Activated naive CD4-positive, alpha-beta T cell treated with anti-CD3 and anti-CD28 coated beads, Interleukin-2, amount 10 ng/mL, durations not matched to agents 7 days and 5 days (primary cell): Measurements from ENCODE around the gene GIT1.

ENCODE experiments used
- CTCF ChIA-PET: fragments of 350-600 bp; sonication (Branson Sonifier 250); formaldehyde crosslinking; loops from one replicate; lab custom pipeline; 2021; ENCODE audit warnings: antibody characterized with exemption; lab: Charles Lee
- DNase-seq: peaks from one replicate; pipeline ENCODE4 v3.0.0-alpha.2; 2020
- H3K27ac Mint-ChIP-seq: one replicate; pipeline ENCODE4 v1.8.0; 2021; ENCODE audit warnings: mild to moderate bottlenecking, moderate library complexity, mixed read lengths
- H3K27me3 Mint-ChIP-seq: one replicate; pipeline ENCODE4 v1.8.0; 2021; ENCODE audit warnings: mild to moderate bottlenecking, mixed read lengths
- H3K36me3 Mint-ChIP-seq: one replicate; pipeline ENCODE4 v1.8.0; 2021; ENCODE audit warnings: mixed read lengths
- H3K4me1 Mint-ChIP-seq: one replicate; pipeline ENCODE4 v1.8.0; 2021; ENCODE audit warnings: mixed read lengths
- H3K4me3 Mint-ChIP-seq: one replicate; pipeline ENCODE4 v1.8.0; 2021; ENCODE audit warnings: mild to moderate bottlenecking, moderate library complexity, mixed read lengths
- H3K9me3 Mint-ChIP-seq: one replicate; pipeline ENCODE4 v1.8.0; 2021; ENCODE audit warnings: mixed read lengths

GIT1 gene

DNA sequence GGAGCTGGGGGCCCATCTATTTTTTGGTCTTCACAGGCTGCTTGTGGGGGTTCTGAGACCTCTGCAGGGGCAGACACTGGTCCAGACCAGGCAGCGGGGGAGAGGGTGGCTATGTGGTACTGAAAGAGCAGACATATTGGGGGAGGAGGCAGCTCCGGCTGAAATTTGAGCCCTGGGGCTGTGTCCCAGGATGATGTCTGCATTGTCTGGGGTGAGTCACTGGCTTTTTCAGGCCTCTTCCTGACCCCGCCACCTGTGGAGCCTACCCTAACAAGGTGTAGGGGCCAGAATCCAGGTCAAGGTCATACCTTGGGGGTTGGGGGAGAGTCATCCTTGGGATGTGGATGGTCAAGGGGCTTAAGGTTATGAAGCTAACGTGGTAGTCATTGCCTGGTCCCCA is 30.8 kb upstream of the GIT1 start:
- Mint-ChIP-seq H3K9me3 (no peaks in the 10 kb centered on the region), H3K4me3 (no peak overlapping the region), H3K36me3 (peaks cover 3% of the 10 kb centered on the region), H3K27me3 (peaks cover 53% of the 10 kb centered on the region), H3K27ac (no peak overlapping the region), H3K4me1 (peaks cover 71% of the 10 kb centered on the region)
- CTCF ChIA-PET: interaction anchor here (0.6 to 6.5 kb wide), 3 partner anchors 28 to 311 kb away, joined by 3 to 47 read pairs (median 3); partner anchors contain the start of gene ANKRD13B
- no peak for DNase-seq

DNA sequence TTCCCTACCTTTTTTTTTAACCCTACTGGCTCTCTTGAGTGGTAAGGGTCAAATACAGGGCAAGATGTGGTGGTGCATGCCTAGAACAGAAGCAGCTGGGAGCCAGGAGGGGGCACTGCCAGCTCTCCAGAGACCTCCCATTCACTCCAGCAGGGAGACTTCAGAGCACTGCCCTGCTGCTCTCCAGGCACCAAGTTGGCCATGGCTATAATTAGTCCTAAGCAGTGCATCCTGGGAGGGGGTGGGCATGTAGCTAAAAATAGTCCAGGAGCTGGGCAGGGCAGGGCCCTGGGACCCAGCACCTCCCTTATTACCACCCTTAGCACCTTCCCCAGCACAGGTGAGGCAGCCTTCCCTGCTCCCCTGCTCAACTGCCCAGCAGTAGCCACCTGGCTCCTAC is 29.8 kb upstream of the GIT1 start:
- DNase-seq: no peak
- CTCF ChIA-PET: interaction anchor here (1.0 to 6.5 kb wide), 5 partner anchors 27 to 312 kb away, joined by 3 to 47 read pairs (median 7); partner anchors contain the start of genes ANKRD13B and SSH2
- Mint-ChIP-seq H3K27ac (no peak overlapping the region), H3K4me3 (no peak overlapping the region), H3K4me1 (peaks cover 71% of the 10 kb centered on the region), H3K36me3 (no peaks in the 10 kb centered on the region), H3K27me3 (peaks cover 60% of the 10 kb centered on the region), H3K9me3 (no peaks in the 10 kb centered on the region)

GRCh38 chr17:29618272-29619065 is 29.0 kb upstream of the GIT1 start:
- H3K9me3 Mint-ChIP-seq: no peaks in the 10 kb centered on the region
- H3K4me3 Mint-ChIP-seq: peak overlapping the region; percentile 81
- H3K27ac Mint-ChIP-seq: peak overlapping the region; percentile 84
- CTCF ChIA-PET: interaction anchor here (0.6 to 6.5 kb wide), 29 partner anchors 10 to 475 kb away, joined by 3 to 47 read pairs (median 8); partner anchors contain the start of genes ABHD15, ANKRD13B, GIT1 and SSH2
- H3K36me3 Mint-ChIP-seq: no peaks in the 10 kb centered on the region
- peaks cover 60% of the 10 kb centered on the region for H3K27me3 Mint-ChIP-seq
- peaks cover 69% of the 10 kb centered on the region for H3K4me1 Mint-ChIP-seq
- DNase-seq: no peak

DNA sequence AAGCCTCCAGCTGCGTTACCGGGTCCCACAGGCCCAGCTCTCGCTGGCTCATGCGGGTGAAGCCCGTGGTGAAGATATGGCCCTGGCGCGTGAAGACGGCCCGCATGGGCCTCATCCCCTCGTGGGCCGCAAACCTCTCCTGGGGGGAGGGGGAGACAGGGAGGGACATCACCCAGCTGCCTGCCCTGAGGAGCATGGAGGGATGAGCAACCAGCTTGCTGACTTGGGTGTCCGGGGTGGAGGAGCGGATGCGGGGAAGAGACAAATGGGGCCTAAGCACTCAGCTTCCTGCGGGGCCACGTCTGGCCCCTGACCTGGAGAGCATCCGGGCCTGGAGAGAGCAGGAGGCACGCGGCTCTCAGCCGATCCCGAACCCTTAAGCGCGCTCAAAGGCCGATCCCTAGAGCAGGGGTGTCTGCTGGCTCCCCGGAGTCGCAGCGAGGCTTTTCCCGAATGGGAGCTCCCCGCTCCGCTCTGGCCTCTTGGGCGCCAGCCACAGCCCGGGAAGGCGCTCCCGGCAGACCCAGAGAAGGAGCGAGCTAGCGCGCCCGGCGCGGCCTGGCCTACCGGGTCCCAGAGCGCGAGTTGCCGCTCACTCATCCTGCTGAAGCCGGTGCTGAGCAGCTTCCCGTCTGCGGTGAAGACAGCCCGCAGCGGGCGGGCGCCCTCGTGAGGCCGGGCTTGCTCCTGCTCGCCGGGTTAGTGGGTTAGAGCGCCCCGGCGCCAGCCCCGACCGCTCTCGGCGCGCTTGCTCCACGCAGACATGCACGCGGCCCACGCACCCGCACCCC is 28.2 kb upstream of the GIT1 start:
- peaks cover 64% of the 10 kb centered on the region for H3K4me1 Mint-ChIP-seq
- peak overlapping the region; percentile 84 for H3K27ac Mint-ChIP-seq
- DNase-seq: peak; percentile 92
- CTCF ChIA-PET: interaction anchor here (0.6 to 6.5 kb wide), 39 partner anchors 8 to 475 kb away, joined by 3 to 47 read pairs (median 5); partner anchors contain the start of genes ABHD15, ANKRD13B, GIT1 and SSH2
- peak overlapping the region; percentile 81 for H3K4me3 Mint-ChIP-seq
- no peaks in the 10 kb centered on the region for H3K36me3 Mint-ChIP-seq
- peaks cover 60% of the 10 kb centered on the region for H3K27me3 Mint-ChIP-seq
- H3K9me3 Mint-ChIP-seq: no peaks in the 10 kb centered on the region

GRCh38 chr17:29617125-29617480 is 27.7 kb upstream of the GIT1 start:
- CTCF ChIA-PET: interaction anchor here (0.7 to 6.5 kb wide), 32 partner anchors 8 to 476 kb away, joined by 3 to 47 read pairs (median 6); partner anchors contain the start of genes ABHD15, ANKRD13B, GIT1 and SSH2
- Mint-ChIP-seq H3K27ac (peak overlapping the region; percentile 84), H3K27me3 (peaks cover 59% of the 10 kb centered on the region), H3K9me3 (no peaks in the 10 kb centered on the region), H3K36me3 (no peaks in the 10 kb centered on the region), H3K4me3 (peak overlapping the region; percentile 81), H3K4me1 (peaks cover 62% of the 10 kb centered on the region)
- peak; percentile 95 for DNase-seq

DNA sequence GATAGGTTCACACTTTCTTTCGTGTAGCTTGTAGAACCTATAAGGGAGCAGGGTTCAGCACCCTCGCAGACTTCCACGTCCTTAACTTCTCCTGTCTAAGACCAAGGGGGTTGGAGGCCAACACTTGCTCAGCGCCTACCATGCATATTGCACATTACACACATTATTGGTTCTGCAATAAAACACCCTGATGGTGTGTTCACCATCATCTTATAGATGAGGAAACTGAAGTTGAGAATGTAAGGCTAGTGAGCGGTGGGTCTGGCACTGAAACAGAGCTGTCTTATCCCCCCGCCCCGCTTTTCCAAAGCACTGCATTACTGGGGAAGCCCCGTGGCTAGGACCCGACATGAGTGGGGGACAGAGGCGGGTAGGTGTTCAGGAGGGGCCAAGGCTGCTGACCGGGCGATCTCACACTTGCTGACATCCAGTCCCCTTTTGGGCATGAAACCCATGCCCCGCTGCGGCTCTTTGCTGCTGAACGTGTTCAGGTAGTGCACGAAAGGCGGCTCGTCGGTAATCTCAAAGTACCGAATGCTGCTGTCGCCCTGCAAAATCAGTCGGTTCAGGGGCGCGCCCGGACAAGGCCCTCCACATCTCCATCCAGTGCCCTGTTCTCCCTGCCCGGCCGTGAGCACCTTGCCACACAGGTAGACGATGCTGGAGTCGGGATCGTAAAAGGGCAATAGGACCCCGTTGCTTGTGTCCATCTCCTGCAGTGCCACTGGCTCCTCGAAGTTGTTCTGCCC is 27.0 kb upstream of the GIT1 start:
- CTCF ChIA-PET: interaction anchor here (0.7 to 6.5 kb wide), 27 partner anchors 8 to 477 kb away, joined by 3 to 47 read pairs (median 8); partner anchors contain the start of genes ABHD15, ANKRD13B, GIT1 and SSH2
- no peaks in the 10 kb centered on the region for H3K9me3 Mint-ChIP-seq
- peaks cover 58% of the 10 kb centered on the region for H3K4me1 Mint-ChIP-seq
- H3K27me3 Mint-ChIP-seq: peaks cover 59% of the 10 kb centered on the region
- H3K36me3 Mint-ChIP-seq: no peaks in the 10 kb centered on the region
- H3K27ac Mint-ChIP-seq: peak overlapping the region; percentile 84
- peak; percentile 37 for DNase-seq
- peak overlapping the region; percentile 81 for H3K4me3 Mint-ChIP-seq

- DNase-seq: peak; percentile 91
- Mint-ChIP-seq H3K4me1 (peaks cover 54% of the 10 kb centered on the region), H3K27ac (peak overlapping the region; percentile 98), H3K36me3 (no peaks in the 10 kb centered on the region), H3K9me3 (no peaks in the 10 kb centered on the region), H3K27me3 (peaks cover 54% of the 10 kb centered on the region), H3K4me3 (peak overlapping the region; percentile 81)
- CTCF ChIA-PET: interaction anchor here (0.8 to 3.3 kb wide), 8 partner anchors 22 to 246 kb away, joined by 3 to 31 read pairs (median 4); partner anchors contain the start of genes ABHD15, ANKRD13B and TP53I13
These were observed 26.2 kb upstream of the GIT1 start for GRCh38 chr17:29615492-29616299.

DNA sequence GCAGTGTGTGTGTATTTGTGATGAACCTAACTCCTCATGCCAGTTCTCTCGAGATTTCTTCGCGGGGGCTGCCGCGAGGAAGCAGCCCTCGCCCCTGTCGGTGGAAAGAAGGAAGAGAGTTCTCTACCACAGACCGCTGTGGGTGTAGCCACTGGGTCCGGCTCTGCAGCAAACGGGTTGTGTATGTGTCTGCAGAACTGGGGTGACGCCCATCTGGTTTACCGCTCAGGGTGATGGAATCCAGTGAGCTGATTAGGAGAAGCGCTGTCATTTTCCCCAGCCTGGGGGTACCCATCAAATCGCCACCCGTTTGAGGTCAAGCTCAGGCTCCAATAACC is 25.6 kb upstream of the GIT1 start:
- Mint-ChIP-seq H3K9me3 (no peaks in the 10 kb centered on the region), H3K4me3 (peak overlapping the region; percentile 81), H3K4me1 (peaks cover 54% of the 10 kb centered on the region), H3K36me3 (no peaks in the 10 kb centered on the region), H3K27me3 (peaks cover 49% of the 10 kb centered on the region), H3K27ac (peak overlapping the region; percentile 98)
- DNase-seq: peak; percentile 90
- CTCF ChIA-PET: interaction anchor here (0.8 to 3.3 kb wide), 7 partner anchors 21 to 245 kb away, joined by 3 to 31 read pairs (median 4); partner anchors contain the start of genes ABHD15, ANKRD13B and TP53I13

DNA sequence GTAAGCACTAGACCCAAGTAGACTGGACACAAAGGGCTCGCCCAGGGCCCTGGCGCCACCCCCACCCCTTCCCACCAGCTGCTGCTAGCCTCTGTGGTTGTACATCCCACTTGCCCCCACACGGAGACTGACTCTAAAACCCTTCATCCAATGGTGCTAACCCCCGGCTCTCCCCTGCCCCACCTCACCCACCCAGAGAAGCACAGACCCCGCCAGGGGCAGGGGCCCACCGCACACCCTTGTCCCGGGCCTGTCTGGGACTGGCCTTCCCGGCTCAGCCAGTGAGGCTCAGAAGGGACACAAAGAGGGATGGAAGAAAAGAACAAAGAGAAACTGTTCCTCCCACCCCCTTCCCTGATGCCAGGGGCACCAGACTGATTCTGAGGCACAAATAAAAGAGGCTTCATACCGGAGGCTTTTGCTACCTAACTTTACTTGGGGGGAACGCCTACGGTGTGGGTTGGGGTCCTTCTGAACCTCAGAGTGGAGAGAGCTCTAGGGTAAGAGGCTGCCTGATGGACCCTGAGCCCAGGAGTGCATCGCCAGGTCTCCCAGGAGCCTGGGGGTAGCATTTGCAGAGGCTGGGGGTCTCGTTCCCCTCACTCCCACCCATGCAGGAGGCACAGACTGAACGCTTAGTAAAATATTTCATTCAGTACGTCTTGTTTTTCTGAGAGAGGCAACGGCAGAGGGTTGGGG is 25.1 kb upstream of the GIT1 start:
- CTCF ChIA-PET: interaction anchor here (1.3 to 1.8 kb wide), 5 partner anchors 21 to 42 kb away, joined by 4 to 14 read pairs (median 4); partner anchors contain the start of gene ANKRD13B
- Mint-ChIP-seq H3K9me3 (no peaks in the 10 kb centered on the region), H3K27ac (peak overlapping the region; percentile 98), H3K4me3 (peak overlapping the region; percentile 81), H3K36me3 (no peaks in the 10 kb centered on the region), H3K27me3 (peaks cover 47% of the 10 kb centered on the region), H3K4me1 (peaks cover 54% of the 10 kb centered on the region)
- DNase-seq: no peak

GRCh38 chr17:29613856-29614255 is 24.4 kb upstream of the GIT1 start:
- Mint-ChIP-seq H3K9me3 (no peaks in the 10 kb centered on the region), H3K36me3 (no peaks in the 10 kb centered on the region), H3K4me3 (peak overlapping the region; percentile 67), H3K4me1 (peaks cover 51% of the 10 kb centered on the region), H3K27ac (peak overlapping the region; percentile 60), H3K27me3 (peaks cover 47% of the 10 kb centered on the region)
- DNase-seq: no peak
- CTCF ChIA-PET: interaction anchor here (0.7 to 1.4 kb wide), 7 partner anchors 15 to 497 kb away, joined by 3 to 9 read pairs (median 5); no protein-coding TSS in a partner anchor

- CTCF ChIA-PET: interaction anchor here (0.7 to 1.4 kb wide), 10 partner anchors 9 to 497 kb away, joined by 3 to 9 read pairs (median 4); no protein-coding TSS in a partner anchor
- DNase-seq: peak; percentile 97
- peaks cover 47% of the 10 kb centered on the region for H3K27me3 Mint-ChIP-seq
- H3K36me3 Mint-ChIP-seq: no peaks in the 10 kb centered on the region
- H3K4me1 Mint-ChIP-seq: peaks cover 47% of the 10 kb centered on the region
- H3K4me3 Mint-ChIP-seq: peak overlapping the region; percentile 67
- H3K9me3 Mint-ChIP-seq: no peaks in the 10 kb centered on the region
- no peak overlapping the region for H3K27ac Mint-ChIP-seq
These were observed 23.9 kb upstream of the GIT1 start for GRCh38 chr17:29613352-29613837.
